NT2/D1 (cell line): ENCODE results near the gene HTT.

ENCODE experiments used
- SUZ12 ChIP-seq: IDR thresholded peaks from 2 replicates; pipeline ENCODE4 v1.6.1; 2011; ENCODE audit not compliant: insufficient read length, insufficient read depth; ENCODE audit errors: extremely low read depth
- YY1 ChIP-seq: IDR thresholded peaks from 2 replicates; pipeline ENCODE4 v1.6.1; 2011; ENCODE audit not compliant: insufficient read length, insufficient read depth
- ZNF274 ChIP-seq: IDR thresholded peaks from 2 replicates; pipeline ENCODE4 v1.6.1; 2011; ENCODE audit warnings: mild to moderate bottlenecking, low read depth, low read length

DNA sequence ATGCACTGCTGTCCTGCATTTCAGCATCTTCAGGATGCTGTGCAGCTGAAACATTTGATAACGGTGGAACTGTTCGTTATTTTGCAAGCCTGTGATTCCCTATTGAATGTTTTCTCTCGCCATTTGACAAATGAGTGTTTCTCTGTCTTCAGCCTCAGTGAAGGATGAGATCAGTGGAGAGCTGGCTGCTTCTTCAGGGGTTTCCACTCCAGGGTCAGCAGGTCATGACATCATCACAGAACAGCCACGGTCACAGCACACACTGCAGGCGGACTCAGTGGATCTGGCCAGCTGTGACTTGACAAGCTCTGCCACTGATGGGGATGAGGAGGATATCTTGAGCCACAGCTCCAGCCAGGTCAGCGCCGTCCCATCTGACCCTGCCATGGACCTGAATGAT, 52.6 kb downstream of the HTT start:
- TF ChIP-seq YY1 (no peak), ZNF274 (no peak), SUZ12 (no peak)
